Measurements from ENCODE around the gene C2CD4A. TPM values are rescaled to one million over a fixed set of nuclear protein-coding genes. Genes with fewer than 3 reads are reported as not detected.

Gene C2CD4A
- total and polyA plus RNA-seq, 2 of the 4 experiments (the other 2 are of a cell fraction): not detected

GRCh38 chr15:62059816-62060112, 7.0 kb upstream of the C2CD4A start (continued):
- no peak for TF ChIP-seq CTCF (conservative IDR thresholded peaks at IDR 0.05; ENCODE audit: low read depth, low read length)

DNA sequence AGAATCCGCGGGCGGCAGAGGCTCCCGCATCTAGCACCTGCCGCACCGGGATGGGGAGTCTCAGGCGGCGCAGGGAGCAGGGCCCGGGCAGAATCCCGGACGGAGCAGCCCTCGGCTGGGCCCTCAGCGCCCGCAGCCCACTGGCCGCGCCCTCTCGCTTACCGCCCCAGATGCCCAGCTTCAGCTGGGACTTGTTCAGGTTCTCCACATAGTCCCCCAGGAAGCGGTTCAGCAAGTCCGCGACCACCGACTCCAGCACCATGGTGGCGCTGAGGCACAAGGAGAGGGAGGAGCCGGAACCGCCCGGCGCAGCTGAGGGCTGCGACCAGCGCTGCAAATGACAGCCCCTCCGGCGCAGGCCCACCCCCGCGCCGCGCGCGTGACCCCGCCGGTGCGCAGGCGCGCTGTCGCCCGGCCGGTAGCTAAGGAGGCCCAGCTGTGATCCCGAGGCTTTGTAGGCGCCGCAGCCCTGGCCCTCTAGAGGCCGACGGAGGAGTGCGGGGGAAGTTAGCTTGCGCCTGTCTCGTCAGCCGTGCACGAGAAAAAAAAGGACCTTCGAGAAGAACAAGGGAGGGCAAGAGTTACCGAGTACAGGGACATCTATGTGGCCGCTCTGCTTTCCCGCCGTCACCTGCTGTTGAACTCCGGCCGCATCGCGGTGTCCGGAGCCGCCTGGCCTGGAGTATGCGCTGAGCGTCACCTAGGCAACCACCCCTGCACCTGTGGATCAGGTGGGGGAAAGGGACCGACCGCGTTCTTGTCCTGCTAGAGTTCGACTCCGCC, 6.5 kb upstream of the C2CD4A start, which contains the start of gene VPS13C:
TSS of gene VPS13C (minus strand) at position 335 of the 783 bp plus-strand sequence. CDS start at position 262, 73 bp downstream.
- H2AFZ ChIP-seq (replicated peaks; ENCODE audit: low read length, poor library complexity): peak within 1 kb of the TSS; percentile 100
- 0 out of 2 replicates have a peak within 1 kb of the TSS, but pooled peaks have one; percentile 14 for H2AK5ac ChIP-seq (ENCODE audit: low read depth, low read length)
- peak within 1 kb of the TSS; percentile 32 for H3K14ac ChIP-seq (replicated peaks; ENCODE audit: low read depth, low read length)
- peak within 1 kb of the TSS; percentile 56 for H3K4ac ChIP-seq (ENCODE audit: low read depth, low read length)
- no peaks in the 10 kb centered on the region for H4K20me1 ChIP-seq (ENCODE audit: insufficient read depth, low read length)
- H3K9ac ChIP-seq (ENCODE audit: low read depth, low read length): peak within 1 kb of the TSS; percentile 77
- H3K4me1 ChIP-seq (ENCODE audit: control insufficient read depth, insufficient read depth, low read length): no peaks in the 10 kb centered on the region
- ChIA-PET CTCF (interaction anchor here (0.6 to 1.8 kb wide), 18 partner anchors 9 to 1672 kb away, joined by 3 to 8 read pairs (median 4); no protein-coding TSS in a partner anchor), POLR2A (ENCODE audit: unreplicated experiment) (no interaction called here)
- H3K79me1 ChIP-seq (ENCODE audit: low read depth in 1 of 2, low read length in 2 of 2): peaks cover 9 to 26% of the 10 kb centered on the region in 2 experiments; a peak in 3 of 4 replicates
- H2BK20ac ChIP-seq (ENCODE audit: low read depth, low read length): no peak within 1 kb of the TSS
- BruUV-seq (replicated peaks): no TSS peak
- H3K9me3 ChIP-seq (ENCODE audit: control insufficient read depth, insufficient read depth, low read length): no peaks in the 10 kb centered on the region
- H3K23ac ChIP-seq (ENCODE audit: low read depth, low read length): peak within 1 kb of the TSS; percentile 78
- intact Hi-C loops (cut with micrococcal nuclease): loop anchor here (10.0 kb wide), 1 partner anchor 194 kb away; no protein-coding TSS in a partner anchor
- dilution Hi-C loops (cut with HindIII; ENCODE audit: low sequenced_read_pairs, unreplicated experiment): no loop called here
- H2BK120ac ChIP-seq (ENCODE audit: low read depth, low read length): no peak within 1 kb of the TSS
- H4K91ac ChIP-seq (ENCODE audit: insufficient read depth, low read depth, low read length): peak within 1 kb of the TSS; percentile 57; the same call in 1 of the 2 replicates
- H3K56ac ChIP-seq (ENCODE audit: extremely low read depth, insufficient read depth, low read length): peak within 1 kb of the TSS; percentile 62; the same call in 1 of the 2 replicates
- WGBS, 2 experiments (ENCODE audit: extremely low coverage in 2 of 2, insufficient read length in 1 of 2): 2% methylated on average over 39 of the region's 73 CpGs; no CpG with 5 or more reads in 1 of the 2 experiments
- no peak within 1 kb of the TSS for H2BK15ac ChIP-seq (ENCODE audit: low read depth, low read length)
- in situ Hi-C loops (cut with MboI; ENCODE audit: low sequenced_read_pairs): no loop called here
- H2AK9ac ChIP-seq (replicated peaks; ENCODE audit: low read depth, low read length, poor library complexity): peak within 1 kb of the TSS; percentile 76
- no peak within 1 kb of the TSS; the same call in 1 of the 2 replicates for H3K18ac ChIP-seq (ENCODE audit: low read depth, low read length)
- peak within 1 kb of the TSS; percentile 58 for H3K27ac ChIP-seq (ENCODE audit: insufficient read depth, low read length)
- H4K8ac ChIP-seq (ENCODE audit: low read depth in 2 of 2, low read length in 2 of 2): peak within 1 kb of the TSS in 1 of 2 experiments; percentile 72; a peak in 1 of 4 replicates
- H3K9me1 ChIP-seq (ENCODE audit: insufficient read depth, low read length): no peaks in the 10 kb centered on the region; the same call in 1 of the 2 replicates
- DNase-seq: peak; percentile 90
- H3K4me3 ChIP-seq (ENCODE audit: insufficient read depth, low read depth, low read length): peak within 1 kb of the TSS; percentile 88
- peak within 1 kb of the TSS; percentile 88 for H3K4me2 ChIP-seq (ENCODE audit: low read depth, low read length)
- H2BK5ac ChIP-seq (ENCODE audit: low read depth, low read length, poor library complexity, severe bottlenecking): peak within 1 kb of the TSS; percentile 41
- ATAC-seq (ENCODE audit: low read depth): peak; percentile 96
- peaks cover 16% of the 10 kb centered on the region for H3K27me3 ChIP-seq (ENCODE audit: control insufficient read depth, insufficient read depth, low read length)
- H3K36me3 ChIP-seq (ENCODE audit: control insufficient read depth, insufficient read depth, low read length): no peaks in the 10 kb centered on the region
- H4K5ac ChIP-seq (ENCODE audit: low read depth, low read length): peak within 1 kb of the TSS; percentile 31
- TF ChIP-seq SMC3 (IDR thresholded peaks at IDR 0.05; ENCODE audit: low read depth, low read length) (peak; percentile 46), MAZ (IDR thresholded peaks at IDR 0.05; ENCODE audit: borderline replicate concordance, low read depth, low read length) (peak; percentile 86), CEBPB (IDR thresholded peaks at IDR 0.05; ENCODE audit: low read depth, low read length) (no peak), CHD1 (IDR thresholded peaks at IDR 0.05; ENCODE audit: low read depth, low read length) (no peak), NFE2L2 (IDR thresholded peaks at IDR 0.05; ENCODE audit: low read depth, low read length) (no peak), FOS (IDR thresholded peaks at IDR 0.05; ENCODE audit: low read depth, low read length) (0 out of 2 replicates have a peak, but pooled peaks have one; percentile 18), RAD21 (IDR thresholded peaks at IDR 0.05; ENCODE audit: low read length) (peak; percentile 47), RFX5 (IDR thresholded peaks at IDR 0.05; ENCODE audit: low read depth, low read length) (no peak), MXI1 (IDR thresholded peaks at IDR 0.05; ENCODE audit: borderline replicate concordance, low read depth, low read length) (peak; percentile 64; the same call in 1 of the 2 replicates), BHLHE40 (IDR thresholded peaks at IDR 0.05; ENCODE audit: low read depth, low read length) (peak; percentile 83), USF2 (IDR thresholded peaks at IDR 0.05; ENCODE audit: low read depth, low read length) (peak; percentile 94), POLR2A (IDR thresholded peaks at IDR 0.05; ENCODE audit: low read depth, low read length) (peak; percentile 61; the same call in 1 of the 2 replicates)

Measured in IMR-90 (cell line).